ENCODE measurements around the gene CENPM.

The CENPM gene

GRCh38 chr22:41928593-41929417 is 18.1 kb downstream of the CENPM start:
- TF ChIP-seq, protein P1, sequence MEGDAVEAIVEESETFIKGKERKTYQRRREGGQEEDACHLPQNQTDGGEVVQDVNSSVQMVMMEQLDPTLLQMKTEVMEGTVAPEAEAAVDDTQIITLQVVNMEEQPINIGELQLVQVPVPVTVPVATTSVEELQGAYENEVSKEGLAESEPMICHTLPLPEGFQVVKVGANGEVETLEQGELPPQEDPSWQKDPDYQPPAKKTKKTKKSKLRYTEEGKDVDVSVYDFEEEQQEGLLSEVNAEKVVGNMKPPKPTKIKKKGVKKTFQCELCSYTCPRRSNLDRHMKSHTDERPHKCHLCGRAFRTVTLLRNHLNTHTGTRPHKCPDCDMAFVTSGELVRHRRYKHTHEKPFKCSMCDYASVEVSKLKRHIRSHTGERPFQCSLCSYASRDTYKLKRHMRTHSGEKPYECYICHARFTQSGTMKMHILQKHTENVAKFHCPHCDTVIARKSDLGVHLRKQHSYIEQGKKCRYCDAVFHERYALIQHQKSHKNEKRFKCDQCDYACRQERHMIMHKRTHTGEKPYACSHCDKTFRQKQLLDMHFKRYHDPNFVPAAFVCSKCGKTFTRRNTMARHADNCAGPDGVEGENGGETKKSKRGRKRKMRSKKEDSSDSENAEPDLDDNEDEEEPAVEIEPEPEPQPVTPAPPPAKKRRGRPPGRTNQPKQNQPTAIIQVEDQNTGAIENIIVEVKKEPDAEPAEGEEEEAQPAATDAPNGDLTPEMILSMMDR (IDR thresholded peaks at IDR 0.05), result no peak
- DNase-seq, result no peak
- no peaks in the 10 kb centered on the region for H3K9me3 ChIP-seq
- peaks cover 0 to 37% of the 10 kb centered on the region in 2 donors for H3K27me3 ChIP-seq
- no peak overlapping the region for H3K4me3 ChIP-seq
- no peaks in the 10 kb centered on the region for H3K36me3 ChIP-seq
- intact Hi-C loops (cut with DNase I; ENCODE audit: low total_unique reads), result no loop called here
- peaks cover 0 to 11% (median 10%) of the 10 kb centered on the region in 4 donors for H3K4me1 ChIP-seq
- no peak overlapping the region for H3K27ac ChIP-seq

- Histone ChIP-seq H3K4me3 (no peak overlapping the region), H3K4me1 (peaks cover 0 to 11% (median 10%) of the 10 kb centered on the region in 4 donors), H3K36me3 (no peaks in the 10 kb centered on the region), H3K27me3 (peaks cover 0 to 47% of the 10 kb centered on the region in 2 donors), H3K27ac (no peak overlapping the region), H3K9me3 (no peaks in the 10 kb centered on the region)
- DNase-seq, result no peak
- TF ChIP-seq, protein P1 (IDR thresholded peaks at IDR 0.05), result no peak
- intact Hi-C loops (cut with DNase I; ENCODE audit: low total_unique reads), result no loop called here
Measured at GRCh38 chr22:41927813-41928212, 19.1 kb downstream of the CENPM start.

DNA sequence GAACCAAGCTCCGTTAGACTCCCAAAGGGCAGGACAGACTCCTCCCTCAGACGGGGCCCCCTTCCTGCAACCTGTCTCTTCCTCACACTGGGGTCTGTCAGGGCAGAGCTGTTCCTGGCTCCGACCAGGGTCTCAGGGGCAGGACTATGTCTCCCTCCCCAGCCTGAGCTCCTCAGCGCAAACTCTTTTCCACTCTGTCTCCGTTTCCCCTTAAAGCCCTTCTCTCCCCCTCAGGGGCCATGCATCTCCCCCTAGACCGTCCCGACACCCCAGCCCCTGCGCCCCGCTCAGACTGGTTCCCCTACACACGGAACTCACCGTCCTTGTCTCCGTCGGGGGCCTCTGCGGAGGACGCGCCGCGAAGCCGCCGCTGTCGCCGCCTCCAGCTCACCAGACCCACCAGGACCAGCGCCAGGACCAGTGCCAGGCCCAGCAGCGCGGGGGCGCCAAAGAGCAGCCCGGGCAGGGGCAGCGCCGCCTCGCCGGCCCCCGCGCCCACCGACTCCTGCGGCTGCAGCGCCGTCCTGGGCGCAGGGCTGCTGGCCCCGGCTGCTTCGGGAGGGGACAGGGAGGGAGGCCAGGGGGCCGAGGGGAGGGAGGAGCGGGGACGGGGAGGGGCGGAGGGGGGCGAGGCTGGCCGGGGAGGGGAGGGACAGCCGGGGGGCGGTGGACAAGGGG is 21.0 kb downstream of the CENPM start:
- no peak for DNase-seq
- peaks cover 0 to 11% (median 10%) of the 10 kb centered on the region in 4 donors for H3K4me1 ChIP-seq
- peak overlapping the region; percentile 17 to 36 for H3K4me3 ChIP-seq
- TF ChIP-seq, protein P1 (IDR thresholded peaks at IDR 0.05), result peak in 1 of 2 experiments; percentile 28
- no peaks in the 10 kb centered on the region for H3K36me3 ChIP-seq
- H3K9me3 ChIP-seq, result no peaks in the 10 kb centered on the region
- intact Hi-C loops (cut with DNase I; ENCODE audit: low total_unique reads), result no loop called here
- H3K27me3 ChIP-seq, result peaks cover 0 to 48% of the 10 kb centered on the region in 2 donors
- no peak overlapping the region for H3K27ac ChIP-seq

GRCh38 chr22:41923595-41924276 is 23.2 kb downstream of the CENPM start:
- H3K4me1 ChIP-seq, result peaks cover 0 to 25% (median 24%) of the 10 kb centered on the region in 4 donors
- H3K27ac ChIP-seq, result no peak overlapping the region
- H3K4me3 ChIP-seq, result no peak overlapping the region
- H3K27me3 ChIP-seq, result peaks cover 0 to 70% of the 10 kb centered on the region in 2 donors
- no peak for DNase-seq
- H3K9me3 ChIP-seq, result no peaks in the 10 kb centered on the region
- TF ChIP-seq, protein P1 (IDR thresholded peaks at IDR 0.05), result no peak
- intact Hi-C loops (cut with DNase I; ENCODE audit: low total_unique reads), result no loop called here
- H3K36me3 ChIP-seq, result no peaks in the 10 kb centered on the region

DNA sequence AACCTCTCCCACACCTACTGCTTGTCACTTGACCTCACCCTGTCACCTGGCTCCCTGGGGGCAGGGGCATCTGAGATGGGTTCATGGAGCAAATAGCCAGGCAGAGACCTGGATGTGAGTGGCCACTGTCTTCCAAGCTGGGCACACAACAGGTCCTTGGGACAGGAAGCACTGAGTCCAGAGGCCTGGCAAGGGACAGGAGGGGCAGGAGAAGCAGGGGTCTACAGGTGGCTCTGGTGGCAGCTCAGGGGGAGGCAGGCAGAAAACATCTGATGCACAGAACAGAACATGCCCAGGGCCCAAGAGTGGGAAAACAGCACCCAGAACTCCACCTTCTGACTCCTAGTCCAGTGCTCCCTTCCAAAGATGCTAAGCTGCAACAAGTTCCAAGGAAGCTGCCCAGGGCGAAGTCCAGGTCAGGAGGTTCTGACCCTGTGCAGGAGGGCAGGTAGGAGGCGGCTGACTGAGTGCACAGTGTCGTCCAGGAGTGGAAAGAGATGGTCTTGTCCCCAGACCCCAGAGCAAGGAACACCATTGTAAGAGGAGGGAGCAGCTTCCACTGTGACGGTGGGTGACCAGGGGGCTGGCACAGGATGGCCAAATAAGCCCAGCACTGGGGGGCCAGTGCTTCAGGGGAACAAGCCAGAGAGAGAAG is 23.9 kb downstream of the CENPM start:
- Histone ChIP-seq H3K27me3 (peaks cover 0 to 72% of the 10 kb centered on the region in 2 donors), H3K4me1 (peaks cover 0 to 30% (median 25%) of the 10 kb centered on the region in 4 donors), H3K27ac (no peak overlapping the region), H3K9me3 (no peaks in the 10 kb centered on the region), H3K4me3 (no peak overlapping the region), H3K36me3 (no peaks in the 10 kb centered on the region)
- TF ChIP-seq, protein P1 (IDR thresholded peaks at IDR 0.05), result no peak
- no peak for DNase-seq
- intact Hi-C loops (cut with DNase I; ENCODE audit: low total_unique reads), result no loop called here
